Mucosa of descending colon (tissue), 3 donors: ENCODE results near the gene SPART. TPM values are rescaled to one million over a fixed set of nuclear protein-coding genes. Genes with fewer than 3 reads are reported as not detected.
A peak's percentile ranks its signal among the peaks of the same experiment; 100 is the strongest.

Experiments
- ATAC-seq: fragments of 200-7000 bp; cut with Tn5 transposase; one replicate; pipeline ENCODE4 v1.9.1; 2020; ENCODE audit warnings: mild to moderate bottlenecking, moderate library complexity
- DNase-seq, 3 donors: peaks; one replicate each; pipeline ENCODE4 v3.0.0-alpha.2; 2020
- H3K36me3 ChIP-seq: fragments of 200-600 bp; one replicate; pipeline ENCODE4 v1.8.0; 2021; ENCODE audit warnings: low read depth, mild to moderate bottlenecking
- H3K4me1 ChIP-seq: fragments of 200-600 bp; one replicate; pipeline ENCODE4 v1.8.0; 2021; ENCODE audit warnings: low read depth, mild to moderate bottlenecking
- H3K4me3 ChIP-seq: fragments of 200-600 bp; one replicate; pipeline ENCODE4 v1.8.0; 2021; ENCODE audit warnings: mild to moderate bottlenecking
- H3K9me3 ChIP-seq: fragments of 200-600 bp; one replicate; pipeline ENCODE4 v1.8.0; 2021; ENCODE audit warnings: mild to moderate bottlenecking
- intact Hi-C, 2 donors: fragments of 100-400 bp; cut with DNase I in 1 of 2; cut with micrococcal nuclease in 1 of 2; formaldehyde crosslinking; loops; one replicate each; pipeline versions ENCODE4 v1.11.0 to v1.11.1; 2022; cut with DNase I, micrococcal nuclease
- total RNA-seq, 3 donors: library from RNA; stranded (reverse); fragmentation: NEBNext Ultra II Directional in 2 of 3; extraction: Animal tissue kit (Norgen Biotek cat#: 25700) in 2 of 3; gene quantifications; one replicate each; pipeline versions ENCODE4 v1.2.1 to v1.2.4, GENCODE V29; 2021 to 2023
- TF ChIP-seq, protein P1 (sequence below): fragments of 200-600 bp; IDR thresholded peaks from one replicate; pipeline ENCODE4 v1.8.0; 2022; ENCODE audit warnings: antibody characterized with exemption, mild to moderate bottlenecking
- donor health status: DM: no; HTN: no; CAD: no; lungs with moderate emphysema.
- donor health status: DM: no; HTN: no; CAD: no.
- donor health status: DM: no; HTN: yes; CAD: no.

The SPART gene
- total RNA-seq, 3 donors from 2014 or later, result 6.0 to 93.4 (median 13.4) TPM

GRCh38 chr13:36282821-36283432, 63.3 kb downstream of the SPART start:
- Histone ChIP-seq H3K4me3 (no peak overlapping the region), H3K36me3 (no peaks in the 10 kb centered on the region), H3K4me1 (no peaks in the 10 kb centered on the region), H3K9me3 (no peaks in the 10 kb centered on the region)
- intact Hi-C loops, result no loop called here
- TF ChIP-seq, protein P1, sequence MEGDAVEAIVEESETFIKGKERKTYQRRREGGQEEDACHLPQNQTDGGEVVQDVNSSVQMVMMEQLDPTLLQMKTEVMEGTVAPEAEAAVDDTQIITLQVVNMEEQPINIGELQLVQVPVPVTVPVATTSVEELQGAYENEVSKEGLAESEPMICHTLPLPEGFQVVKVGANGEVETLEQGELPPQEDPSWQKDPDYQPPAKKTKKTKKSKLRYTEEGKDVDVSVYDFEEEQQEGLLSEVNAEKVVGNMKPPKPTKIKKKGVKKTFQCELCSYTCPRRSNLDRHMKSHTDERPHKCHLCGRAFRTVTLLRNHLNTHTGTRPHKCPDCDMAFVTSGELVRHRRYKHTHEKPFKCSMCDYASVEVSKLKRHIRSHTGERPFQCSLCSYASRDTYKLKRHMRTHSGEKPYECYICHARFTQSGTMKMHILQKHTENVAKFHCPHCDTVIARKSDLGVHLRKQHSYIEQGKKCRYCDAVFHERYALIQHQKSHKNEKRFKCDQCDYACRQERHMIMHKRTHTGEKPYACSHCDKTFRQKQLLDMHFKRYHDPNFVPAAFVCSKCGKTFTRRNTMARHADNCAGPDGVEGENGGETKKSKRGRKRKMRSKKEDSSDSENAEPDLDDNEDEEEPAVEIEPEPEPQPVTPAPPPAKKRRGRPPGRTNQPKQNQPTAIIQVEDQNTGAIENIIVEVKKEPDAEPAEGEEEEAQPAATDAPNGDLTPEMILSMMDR, result no peak
- DNase-seq (no peak), ATAC-seq (peak; percentile 36)

DNA sequence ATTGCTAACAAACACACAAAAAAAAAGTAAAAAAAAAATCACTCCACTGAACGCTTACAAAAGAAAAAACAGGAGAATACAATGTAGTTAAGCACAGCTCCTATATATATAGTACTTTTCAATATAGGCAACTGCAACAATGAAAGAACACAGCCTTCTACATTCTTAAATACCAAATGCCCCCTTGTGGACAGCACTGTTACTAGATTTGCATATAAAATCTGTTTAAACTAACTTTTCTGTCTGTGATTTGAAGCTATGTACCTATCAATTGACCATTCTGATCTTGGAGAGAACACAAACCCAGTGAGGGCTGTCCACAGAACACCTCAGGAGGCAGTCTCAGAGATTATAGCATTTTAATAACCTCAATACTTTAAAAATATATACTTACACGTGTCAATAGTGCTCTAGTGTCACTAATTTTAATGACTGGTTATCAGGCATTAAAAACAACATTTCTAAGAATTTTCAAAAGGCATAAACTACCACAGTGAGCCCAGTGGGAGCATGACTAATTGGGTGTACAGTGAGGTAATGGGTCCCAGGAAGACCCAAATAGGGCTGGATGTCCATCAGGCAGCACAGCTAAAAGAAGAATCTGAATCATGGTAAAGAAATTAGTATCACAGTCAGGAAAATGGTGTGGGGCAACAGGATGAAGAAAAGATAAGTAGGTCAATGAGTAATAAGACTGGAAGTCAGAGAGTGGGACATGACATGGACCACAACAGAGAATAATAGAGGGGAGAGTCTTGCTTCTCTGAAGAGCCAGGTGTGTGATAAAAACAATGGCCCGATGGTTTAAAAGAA, 70.8 kb downstream of the SPART start:
- Histone ChIP-seq H3K4me1 (no peaks in the 10 kb centered on the region), H3K9me3 (no peaks in the 10 kb centered on the region), H3K4me3 (no peak overlapping the region), H3K36me3 (no peaks in the 10 kb centered on the region)
- intact Hi-C loops, result loop anchor here (5.0 kb wide), 1 partner anchor 298 kb away; no protein-coding TSS in a partner anchor
- DNase-seq (peak in 1 of 3 donors; percentile 73), ATAC-seq (no peak)
- TF ChIP-seq, protein P1, result no peak

GRCh38 chr13:36273431-36273830, 72.8 kb downstream of the SPART start:
- no peaks in the 10 kb centered on the region for H3K36me3 ChIP-seq
- TF ChIP-seq, protein P1, result no peak
- intact Hi-C loops, result no loop called here
- no peak overlapping the region for H3K4me3 ChIP-seq
- DNase-seq (no peak), ATAC-seq (no peak)
- H3K4me1 ChIP-seq, result no peaks in the 10 kb centered on the region
- no peaks in the 10 kb centered on the region for H3K9me3 ChIP-seq

DNA sequence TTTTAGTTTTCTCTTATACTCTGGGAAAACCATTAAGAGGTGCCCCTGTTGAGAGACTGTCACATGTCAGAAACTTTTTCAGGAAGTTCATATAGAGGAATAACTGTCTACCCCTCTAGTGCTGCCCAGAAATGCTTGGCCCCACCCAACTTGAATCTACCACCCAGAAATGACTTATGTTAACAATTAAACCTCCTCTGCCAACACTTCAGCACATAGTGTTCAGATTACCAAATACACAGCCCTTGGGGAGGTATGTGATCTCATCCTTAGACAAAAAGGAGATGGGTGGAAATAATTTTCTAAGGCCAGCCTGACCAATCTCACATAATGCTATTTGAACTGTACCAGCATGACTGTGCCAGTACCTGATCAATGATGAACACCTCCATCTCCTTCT, 84.2 kb downstream of the SPART start:
- Histone ChIP-seq H3K4me3 (no peak overlapping the region), H3K9me3 (no peaks in the 10 kb centered on the region), H3K4me1 (no peaks in the 10 kb centered on the region), H3K36me3 (no peaks in the 10 kb centered on the region)
- intact Hi-C loops, result no loop called here
- ATAC-seq, result no peak
- no peak for DNase-seq
- TF ChIP-seq, protein P1, result no peak

GRCh38 chr13:36261011-36261410, 85.2 kb downstream of the SPART start:
- H3K9me3 ChIP-seq, result no peaks in the 10 kb centered on the region
- H3K4me1 ChIP-seq, result no peaks in the 10 kb centered on the region
- intact Hi-C loops, result no loop called here
- no peak overlapping the region for H3K4me3 ChIP-seq
- no peak for ATAC-seq
- no peaks in the 10 kb centered on the region for H3K36me3 ChIP-seq
- no peak for DNase-seq
- TF ChIP-seq, protein P1, result no peak
